Stomach (tissue), 9 donors: ENCODE results near the gene NASP. TPM values are rescaled to one million over a fixed set of nuclear protein-coding genes. Genes with fewer than 3 reads are reported as not detected.

Experiments
- DNase-seq, 2 donors: peaks; one replicate each; pipeline versions ENCODE4 v3.0.0 to v3.0.0-alpha.2; 2013 to 2019
- H3K27ac ChIP-seq, 5 donors: fragments of 200-600 bp in 4 of 5; sonication (generic) in 4 of 5; one replicate each; pipeline ENCODE4 v1.5.1; 2013 to 2019; ENCODE audit warnings: mild to moderate bottlenecking in 1 of 5, moderate library complexity in 1 of 5
- H3K27me3 ChIP-seq, 3 donors: fragments of 200-600 bp; sonication (generic); one replicate each; pipeline ENCODE4 v1.5.1; 2017 to 2019; ENCODE audit warnings: mixed run types in 1 of 3
- H3K36me3 ChIP-seq, 4 donors: fragments of 200-600 bp; sonication (generic); 1 replicate in 3 of 4; 2 replicates in 1 of 4; pipeline ENCODE4 v1.5.1; 2016 to 2019
- H3K4me1 ChIP-seq, 4 donors: fragments of 200-600 bp; sonication (generic); one replicate each; pipeline ENCODE4 v1.5.1; 2016 to 2019
- H3K4me3 ChIP-seq, 4 donors: fragments of 200-600 bp; sonication (generic) in 3 of 4; one replicate each; pipeline ENCODE4 v1.5.1; 2016 to 2019; ENCODE audit warnings: mild to moderate bottlenecking in 1 of 4
- H3K9me3 ChIP-seq, 4 donors: fragments of 200-600 bp; sonication (generic); one replicate each; pipeline ENCODE4 v1.5.1; 2016 to 2019
- CTCF ChIP-seq, 7 experiments: fragments of 450-650 bp in 4 of 7; fragments of 200-600 bp in 3 of 7; sonication (generic) in 3 of 7; IDR thresholded peaks; one replicate each; pipeline ENCODE4 v1.5.1; 2016 to 2019; ENCODE audit warnings: antibody characterized with exemption in 7 of 7, control low read depth in 2 of 7, mild to moderate bottlenecking in 1 of 7
- EP300 ChIP-seq: sonication (generic); formaldehyde crosslinking; IDR thresholded peaks from one replicate; pipeline ENCODE4 v1.6.1; 2017; ENCODE audit warnings: antibody characterized with exemption
- POLR2A ChIP-seq, 4 donors: fragments of 450-650 bp; IDR thresholded peaks; one replicate each; pipeline ENCODE4 v1.6.1; 2016; ENCODE audit warnings: antibody characterized with exemption in 4 of 4, control low read depth in 2 of 4, mild to moderate bottlenecking in 1 of 4, moderate library complexity in 1 of 4
- POLR2AphosphoS5 ChIP-seq, 3 donors: sonication (generic); formaldehyde crosslinking; IDR thresholded peaks; one replicate each; pipeline ENCODE4 v1.6.1; 2016; ENCODE audit warnings: antibody characterized with exemption in 3 of 3
- WGBS, 5 donors: extraction: QIAGEN DNeasy Blood & Tissue Kit in 3 of 5; methylation state at CpG; one replicate each; pipeline versions ENCODE4 v1.1.5 to v1.1.7; 2013 to 2018; 5-methylcytosine and 5-hydroxymethylcytosine counted together
- intact Hi-C: fragments of 100-400 bp; cut with DNase I; formaldehyde crosslinking; loops from one replicate; pipeline ENCODE4 v1.15.1; 2023; ENCODE audit warnings: low total_unique reads
- polyA plus RNA-seq, 3 donors: library from polyadenylated mRNA; stranded (reverse); fragments of 200-250 nt; gene quantifications; one replicate each; pipeline ENCODE4 v1.2.3, GENCODE V29; 2013
- total RNA-seq, 5 donors: library from RNA; depleted of rRNA; stranded (reverse); fragments of >200 nt; gene quantifications; one replicate each; pipeline versions ENCODE4 v1.1.0 to v1.2.3, GENCODE V29; 2014 to 2016
- donor health status: healthy with polysubstance abuse.
- donor health status: Bipolar disorder and iron deficiency.
- donor health status: healthy.

Gene NASP
- total and polyA plus RNA-seq, 8 donors, result 14.0 to 119 (median 79.3) TPM

GRCh38 chr1:45570631-45571030 lies 13.2 kb upstream of the NASP start:
- no peaks in the 10 kb centered on the region for H3K9me3 ChIP-seq
- intact Hi-C loops, result loop anchor here (5.0 kb wide), 1 partner anchor 63 kb away; no protein-coding TSS in a partner anchor

GRCh38 chr1:45573231-45573804 lies 10.5 kb upstream of the NASP start:
- Histone ChIP-seq H3K36me3 (peaks cover 7 to 30% (median 21%) of the 10 kb centered on the region in 4 donors), H3K4me3 (no peak overlapping the region), H3K27ac (no peak overlapping the region), H3K4me1 (peaks cover 0 to 7% (median 0%) of the 10 kb centered on the region in 4 donors), H3K9me3 (no peaks in the 10 kb centered on the region), H3K27me3 (no peaks in the 10 kb centered on the region)
- DNase-seq, result no peak
- TF ChIP-seq POLR2AphosphoS5 (IDR thresholded peaks at IDR 0.05) (no peak), EP300 (no peak), POLR2A (IDR thresholded peaks at IDR 0.05) (no peak), CTCF (IDR thresholded peaks at IDR 0.05) (no peak)
- intact Hi-C loops, result loop anchor here (5.0 kb wide), 1 partner anchor 66 kb away; no protein-coding TSS in a partner anchor
- 50 to 71% (median 70%) methylated on average over 3 of the region's 3 CpGs for WGBS, 5 donors

More at GRCh38 chr1:45570631-45571030, 13.2 kb upstream of the NASP start:
- no peak for TF ChIP-seq POLR2AphosphoS5 (IDR thresholded peaks at IDR 0.05)
- no peak for TF ChIP-seq EP300
- TF ChIP-seq CTCF (IDR thresholded peaks at IDR 0.05), result no peak
- TF ChIP-seq POLR2A (IDR thresholded peaks at IDR 0.05), result no peak
- WGBS, 5 donors, result 84 to 90% (median 88%) methylated on average over 4 of the region's 4 CpGs
- Histone ChIP-seq H3K4me1 (peaks cover 0 to 22% (median 5%) of the 10 kb centered on the region in 4 donors), H3K4me3 (no peak overlapping the region), H3K36me3 (peaks cover 26 to 56% (median 44%) of the 10 kb centered on the region in 4 donors), H3K27ac (no peak overlapping the region), H3K27me3 (no peaks in the 10 kb centered on the region)
- DNase-seq, result no peak

GRCh38 chr1:45574105-45574626 lies 9.7 kb upstream of the NASP start:
- Histone ChIP-seq H3K9me3 (no peaks in the 10 kb centered on the region), H3K36me3 (peaks cover 5 to 21% (median 12%) of the 10 kb centered on the region in 4 donors), H3K27me3 (no peaks in the 10 kb centered on the region), H3K27ac (no peak overlapping the region), H3K4me3 (no peak overlapping the region), H3K4me1 (peaks cover 0 to 7% (median 0%) of the 10 kb centered on the region in 4 donors)
- no peak for DNase-seq
- WGBS, 5 donors, result 68 to 77% (median 72%) methylated on average over 7 of the region's 7 CpGs
- TF ChIP-seq POLR2A (IDR thresholded peaks at IDR 0.05), result no peak
- intact Hi-C loops, result loop anchor here (5.0 kb wide), 1 partner anchor 67 kb away; no protein-coding TSS in a partner anchor

GRCh38 chr1:45583264-45583665 lies 576 bp upstream of the NASP start:
- Histone ChIP-seq H3K27ac (peak overlapping the region; percentile 93 to 96 (median 95)), H3K36me3 (no peaks in the 10 kb centered on the region), H3K4me1 (peaks cover 19 to 39% (median 31%) of the 10 kb centered on the region in 4 donors), H3K4me3 (peak overlapping the region; percentile 99 to 100 (median 100)), H3K9me3 (no peaks in the 10 kb centered on the region), H3K27me3 (no peaks in the 10 kb centered on the region)
- DNase-seq, result peak; percentile 94 to 99
- TF ChIP-seq POLR2A (IDR thresholded peaks at IDR 0.05) (no peak), POLR2AphosphoS5 (IDR thresholded peaks at IDR 0.05) (no peak), EP300 (no peak), CTCF (IDR thresholded peaks at IDR 0.05) (no peak)
- WGBS, 5 donors, result 0 to 2% (median 0%) methylated on average over 19 of the region's 19 CpGs
- intact Hi-C loops, result no loop called here
